Hematopoietic multipotent progenitor cell treated with erythropoietin and hydrocortisone succinate and interleukin-3 and kit ligand, for 15 days (in vitro differentiated cells): ENCODE results near the gene GLIPR1.
"Not testable (repeated sequence)": the region's sequence is repeated elsewhere in the genome, so short reads cannot be mapped to it uniquely, and the experiment has no call there.

ENCODE experiments used
- DNase-seq: peaks from one replicate; pipeline ENCODE4 v3.0.0-alpha.2; 2015; ENCODE audit warnings: low spot score

GLIPR1 gene

GRCh38 chr12:75522124-75522523 lies 41.6 kb downstream of the GLIPR1 start:
- DNase-seq: not testable (repeated sequence)

- no peak for DNase-seq
Observed at GRCh38 chr12:75525263-75525662, 44.7 kb downstream of the GLIPR1 start.

- DNase-seq: no peak
Observed at GRCh38 chr12:75526655-75527511, 46.3 kb downstream of the GLIPR1 start.

- no peak for DNase-seq
Observed at GRCh38 chr12:75528272-75528671, 47.7 kb downstream of the GLIPR1 start.

GRCh38 chr12:75528692-75529091 lies 48.1 kb downstream of the GLIPR1 start:
- DNase-seq: no peak

- DNase-seq: no peak
Observed at GRCh38 chr12:75529316-75529715, 48.8 kb downstream of the GLIPR1 start.

GRCh38 chr12:75529826-75530225 lies 49.3 kb downstream of the GLIPR1 start:
- no peak for DNase-seq

- DNase-seq: no peak
Observed at GRCh38 chr12:75533239-75533638, 52.7 kb downstream of the GLIPR1 start.

- no peak for DNase-seq
Observed at GRCh38 chr12:75539889-75540288, 59.3 kb downstream of the GLIPR1 start.

GRCh38 chr12:75542942-75543341 lies 62.4 kb downstream of the GLIPR1 start:
- no peak for DNase-seq

- DNase-seq: no peak
Observed at GRCh38 chr12:75543529-75543928, 63.0 kb downstream of the GLIPR1 start.

- no peak for DNase-seq
Observed at GRCh38 chr12:75545636-75546035, 65.1 kb downstream of the GLIPR1 start.

GRCh38 chr12:75548879-75549278 lies 68.3 kb downstream of the GLIPR1 start:
- no peak for DNase-seq

GRCh38 chr12:75549989-75550388 lies 69.4 kb downstream of the GLIPR1 start:
- DNase-seq: no peak

GRCh38 chr12:75550401-75551240 lies 70.1 kb downstream of the GLIPR1 start:
- no peak for DNase-seq

- no peak for DNase-seq
Observed at GRCh38 chr12:75551477-75551876, 70.9 kb downstream of the GLIPR1 start.

GRCh38 chr12:75553398-75553797 lies 72.8 kb downstream of the GLIPR1 start:
- DNase-seq: no peak
